ENCODE data around the gene SLFN12L. TPM values are rescaled to one million over a fixed set of nuclear protein-coding genes. Genes with fewer than 3 reads are reported as not detected.

SLFN12L gene
- total and polyA plus RNA-seq, 9 of the 15 experiments (the other 6 are each of a cell fraction or from before 2014, with no cell fraction given), result 0.04 to 0.31 (median 0.08) TPM; not detected in 3

DNA sequence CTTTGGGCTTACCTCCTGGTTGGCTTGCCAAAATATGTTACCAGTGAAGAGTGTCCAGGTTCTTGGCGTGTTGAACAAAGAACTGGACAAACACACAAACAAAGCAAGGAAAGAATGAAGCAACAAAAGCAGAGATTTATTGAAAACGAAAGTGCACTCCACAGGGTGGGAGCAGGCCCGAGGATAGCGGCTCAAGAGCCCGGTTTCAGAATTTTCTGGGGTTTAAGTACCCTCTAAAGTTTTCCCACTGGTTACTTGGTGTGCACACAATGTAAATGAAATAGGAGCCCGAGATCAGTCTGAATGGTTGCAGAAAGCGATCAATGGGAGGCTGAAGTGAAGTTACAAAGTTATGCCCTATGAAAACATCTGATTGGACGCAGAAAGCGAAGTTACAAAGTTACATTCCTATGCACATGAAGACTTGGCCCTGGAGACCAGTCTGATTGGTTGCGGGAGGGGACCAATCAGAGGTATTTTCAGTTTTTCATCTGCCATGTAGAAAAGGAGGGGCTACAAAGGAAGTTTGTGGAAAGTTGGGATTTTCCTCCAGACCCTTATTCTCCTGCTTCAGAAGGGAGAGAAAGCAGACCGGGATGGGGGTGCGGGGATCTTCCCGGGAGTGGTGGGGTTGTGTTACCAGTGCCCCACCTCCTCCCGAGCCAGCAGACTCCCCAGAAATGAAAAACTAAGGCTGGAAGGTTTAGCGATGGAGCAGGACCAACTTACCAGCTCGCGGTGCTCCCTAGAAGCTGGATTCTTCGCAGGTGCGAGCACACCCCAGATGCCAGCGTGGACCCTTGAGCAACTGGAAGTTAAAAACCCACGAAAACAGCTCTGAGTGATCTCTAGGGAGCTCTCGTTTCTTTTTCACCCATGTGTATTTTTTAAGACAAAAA lies 105.1 kb downstream of the SLFN12L start, which contains the start of gene SLFN12:
TSS of gene SLFN12 (minus strand) at position 325 of the 899 bp plus-strand sequence. CDS start 9,472 bp downstream, outside the sequence.
- CTCF ChIA-PET (ENCODE audit: low intra/inter-chr PET ratio), result no interaction called here
- 13% methylated on average over 22 of the region's 22 CpGs for WGBS (ENCODE audit: insufficient coverage, low coverage, missing lambda C conversion rate)
- Histone ChIP-seq H2AFZ (ENCODE audit: low read depth, low read length) (no peak within 1 kb of the TSS), H4K20me1 (replicated peaks; ENCODE audit: control insufficient read depth, insufficient read depth, low read length) (no peaks in the 10 kb centered on the region), H3K27me3 (ENCODE audit: control insufficient read depth in 2 of 2, insufficient read depth in 2 of 2, low read length in 2 of 2) (peaks cover 20 to 23% of the 10 kb centered on the region in 2 experiments; a peak in 4 of 5 replicates), H3K4me2 (ENCODE audit: insufficient read depth, low read length) (peak within 1 kb of the TSS; percentile 10; the same call in 1 of the 2 replicates), H3K9me1 (ENCODE audit: control insufficient read depth, insufficient read depth, low read length) (no peaks in the 10 kb centered on the region), H3K9ac (ENCODE audit: insufficient read depth in 1 of 2, low read depth in 2 of 2, low read length in 2 of 2) (no peak within 1 kb of the TSS), H3K36me3 (ENCODE audit: control insufficient read depth, insufficient read depth, low read length) (no peaks in the 10 kb centered on the region), H3K9me3 (replicated peaks; ENCODE audit: control insufficient read depth, insufficient read depth, low read depth, low read length) (no peaks in the 10 kb centered on the region), H3K27ac (ENCODE audit: extremely low read depth, low read depth, low read length) (no peak within 1 kb of the TSS), H3K4me3 (no peak within 1 kb of the TSS), H3K79me2 (ENCODE audit: control insufficient read depth, insufficient read depth, low read length) (no peaks in the 10 kb centered on the region), H3K4me1 (replicated peaks in 1 of 2; ENCODE audit: control insufficient read depth in 2 of 2, insufficient read depth in 2 of 2, low read length in 2 of 2) (peaks cover 0 to 7% of the 10 kb centered on the region in 2 experiments; a peak in 2 of 5 replicates)
- in situ Hi-C loops (cut with MboI), result no loop called here
- no peak for ATAC-seq
- no peak for FAIRE-seq
- no TSS peak for BruUV-seq (replicated peaks)
- no peak for DNase-seq (ENCODE audit: extremely low read depth in 1 of 4, low spot score in 3 of 4)
- POLR2A ChIA-PET, result interaction anchor here (0.6 to 1.9 kb wide), 2 partner anchors 11 to 20 kb away, joined by 3 to 6 read pairs; no protein-coding TSS in a partner anchor
- intact Hi-C loops (cut with micrococcal nuclease), result loop anchor here (10.0 kb wide), 1 partner anchor 102 kb away; the partner anchor contains the start of gene SLFN12L
- TF ChIP-seq EHMT2 (IDR thresholded peaks at IDR 0.05), result no peak
- TF ChIP-seq, protein P1, sequence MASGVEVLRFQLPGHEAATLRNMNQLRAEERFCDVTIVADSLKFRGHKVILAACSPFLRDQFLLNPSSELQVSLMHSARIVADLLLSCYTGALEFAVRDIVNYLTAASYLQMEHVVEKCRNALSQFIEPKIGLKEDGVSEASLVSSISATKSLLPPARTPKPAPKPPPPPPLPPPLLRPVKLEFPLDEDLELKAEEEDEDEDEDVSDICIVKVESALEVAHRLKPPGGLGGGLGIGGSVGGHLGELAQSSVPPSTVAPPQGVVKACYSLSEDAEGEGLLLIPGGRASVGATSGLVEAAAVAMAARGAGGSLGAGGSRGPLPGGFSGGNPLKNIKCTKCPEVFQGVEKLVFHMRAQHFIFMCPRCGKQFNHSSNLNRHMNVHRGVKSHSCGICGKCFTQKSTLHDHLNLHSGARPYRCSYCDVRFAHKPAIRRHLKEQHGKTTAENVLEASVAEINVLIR (CRISPR knock-in tag; IDR thresholded peaks at IDR 0.05), result no peak
- no peak for TF ChIP-seq YY1 (IDR thresholded peaks at IDR 0.05; ENCODE audit: borderline replicate concordance in 1 of 3, control insufficient read depth in 1 of 3, extremely low read depth in 1 of 3, insufficient read depth in 3 of 3, insufficient read length in 1 of 3, insufficient replicate concordance in 2 of 3, low read depth in 1 of 3, low read length in 2 of 3)
- TF ChIP-seq, protein P2, sequence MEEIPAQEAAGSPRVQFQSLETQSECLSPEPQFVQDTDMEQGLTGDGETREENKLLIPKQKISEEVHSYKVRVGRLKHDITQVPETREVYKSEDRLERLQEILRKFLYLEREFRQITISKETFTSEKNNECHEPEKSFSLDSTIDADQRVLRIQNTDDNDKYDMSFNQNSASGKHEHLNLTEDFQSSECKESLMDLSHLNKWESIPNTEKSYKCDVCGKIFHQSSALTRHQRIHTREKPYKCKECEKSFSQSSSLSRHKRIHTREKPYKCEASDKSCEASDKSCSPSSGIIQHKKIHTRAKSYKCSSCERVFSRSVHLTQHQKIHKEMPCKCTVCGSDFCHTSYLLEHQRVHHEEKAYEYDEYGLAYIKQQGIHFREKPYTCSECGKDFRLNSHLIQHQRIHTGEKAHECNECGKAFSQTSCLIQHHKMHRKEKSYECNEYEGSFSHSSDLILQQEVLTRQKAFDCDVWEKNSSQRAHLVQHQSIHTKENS (CRISPR knock-in tag; IDR thresholded peaks at IDR 0.05), result no peak
- TF ChIP-seq ZNF165 (CRISPR knock-in tag; IDR thresholded peaks at IDR 0.05; ENCODE audit: borderline replicate concordance), result no peak
- no peak for TF ChIP-seq BRF1 (IDR thresholded peaks at IDR 0.05; ENCODE audit: borderline replicate concordance, extremely low read depth, insufficient read length)
- TF ChIP-seq, protein P3, sequence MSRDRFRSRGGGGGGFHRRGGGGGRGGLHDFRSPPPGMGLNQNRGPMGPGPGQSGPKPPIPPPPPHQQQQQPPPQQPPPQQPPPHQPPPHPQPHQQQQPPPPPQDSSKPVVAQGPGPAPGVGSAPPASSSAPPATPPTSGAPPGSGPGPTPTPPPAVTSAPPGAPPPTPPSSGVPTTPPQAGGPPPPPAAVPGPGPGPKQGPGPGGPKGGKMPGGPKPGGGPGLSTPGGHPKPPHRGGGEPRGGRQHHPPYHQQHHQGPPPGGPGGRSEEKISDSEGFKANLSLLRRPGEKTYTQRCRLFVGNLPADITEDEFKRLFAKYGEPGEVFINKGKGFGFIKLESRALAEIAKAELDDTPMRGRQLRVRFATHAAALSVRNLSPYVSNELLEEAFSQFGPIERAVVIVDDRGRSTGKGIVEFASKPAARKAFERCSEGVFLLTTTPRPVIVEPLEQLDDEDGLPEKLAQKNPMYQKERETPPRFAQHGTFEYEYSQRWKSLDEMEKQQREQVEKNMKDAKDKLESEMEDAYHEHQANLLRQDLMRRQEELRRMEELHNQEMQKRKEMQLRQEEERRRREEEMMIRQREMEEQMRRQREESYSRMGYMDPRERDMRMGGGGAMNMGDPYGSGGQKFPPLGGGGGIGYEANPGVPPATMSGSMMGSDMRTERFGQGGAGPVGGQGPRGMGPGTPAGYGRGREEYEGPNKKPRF (IDR thresholded peaks at IDR 0.05; ENCODE audit: low read depth, low read length), result no peak
- no peak for TF ChIP-seq ZBTB7A (IDR thresholded peaks at IDR 0.05; ENCODE audit: borderline replicate concordance, control insufficient read depth, low read depth, low read length)
- no peak for TF ChIP-seq RNF2 (IDR thresholded peaks at IDR 0.05)
- no peak for TF ChIP-seq ZNF274 (IDR thresholded peaks at IDR 0.05; ENCODE audit: borderline replicate concordance, low read depth, low read length)
- TF ChIP-seq ZNF695 (CRISPR knock-in tag; IDR thresholded peaks at IDR 0.05), result no peak
- no peak for TF ChIP-seq XRCC4 (IDR thresholded peaks at IDR 0.05; ENCODE audit: extremely low read depth, insufficient read depth, insufficient read length)
- TF ChIP-seq SMARCA5 (IDR thresholded peaks at IDR 0.05), result no peak
- TF ChIP-seq, protein P4, sequence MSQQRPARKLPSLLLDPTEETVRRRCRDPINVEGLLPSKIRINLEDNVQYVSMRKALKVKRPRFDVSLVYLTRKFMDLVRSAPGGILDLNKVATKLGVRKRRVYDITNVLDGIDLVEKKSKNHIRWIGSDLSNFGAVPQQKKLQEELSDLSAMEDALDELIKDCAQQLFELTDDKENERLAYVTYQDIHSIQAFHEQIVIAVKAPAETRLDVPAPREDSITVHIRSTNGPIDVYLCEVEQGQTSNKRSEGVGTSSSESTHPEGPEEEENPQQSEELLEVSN (IDR thresholded peaks at IDR 0.05; ENCODE audit: borderline replicate concordance in 1 of 2, extremely low read depth in 1 of 2, insufficient read depth in 1 of 2, insufficient read length in 1 of 2, low read depth in 1 of 2, low read length in 1 of 2, poor library complexity in 1 of 2, severe bottlenecking in 1 of 2), result no peak

All from K562 (cell line).